Bone marrow (tissue), 2 donors: Measurements from ENCODE around the gene TBX10.
A peak's percentile ranks its signal among the peaks of the same experiment; 100 is the strongest.
"Not testable (repeated sequence)": the region's sequence is repeated elsewhere in the genome, so short reads cannot be mapped to it uniquely, and the experiment has no call there.

ENCODE experiments used
- DNase-seq, 2 donors: peaks; one replicate each; lab custom pipeline; 2025; lab: John Stamatoyannopoulos, UW

Gene TBX10

DNA sequence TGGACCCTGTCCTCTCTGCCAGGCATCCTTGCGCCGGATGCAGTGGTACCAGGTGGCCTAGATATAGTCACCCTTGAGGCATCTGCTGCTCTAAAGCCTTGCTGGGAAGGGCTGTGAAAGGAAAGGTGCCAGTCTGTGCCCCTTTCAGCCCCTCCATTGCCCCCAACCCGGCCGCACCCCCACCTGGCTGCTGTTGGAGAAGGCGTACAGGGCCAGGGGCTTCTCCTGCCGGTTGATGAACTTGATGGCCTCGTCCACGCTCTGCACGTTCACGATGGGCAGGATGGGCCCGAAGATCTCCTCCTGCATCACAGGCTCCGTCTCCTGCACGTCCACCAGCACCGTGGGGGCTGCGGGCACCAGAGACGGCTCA, 24.6 kb upstream of the TBX10 start:
- DNase-seq: no peak

DNA sequence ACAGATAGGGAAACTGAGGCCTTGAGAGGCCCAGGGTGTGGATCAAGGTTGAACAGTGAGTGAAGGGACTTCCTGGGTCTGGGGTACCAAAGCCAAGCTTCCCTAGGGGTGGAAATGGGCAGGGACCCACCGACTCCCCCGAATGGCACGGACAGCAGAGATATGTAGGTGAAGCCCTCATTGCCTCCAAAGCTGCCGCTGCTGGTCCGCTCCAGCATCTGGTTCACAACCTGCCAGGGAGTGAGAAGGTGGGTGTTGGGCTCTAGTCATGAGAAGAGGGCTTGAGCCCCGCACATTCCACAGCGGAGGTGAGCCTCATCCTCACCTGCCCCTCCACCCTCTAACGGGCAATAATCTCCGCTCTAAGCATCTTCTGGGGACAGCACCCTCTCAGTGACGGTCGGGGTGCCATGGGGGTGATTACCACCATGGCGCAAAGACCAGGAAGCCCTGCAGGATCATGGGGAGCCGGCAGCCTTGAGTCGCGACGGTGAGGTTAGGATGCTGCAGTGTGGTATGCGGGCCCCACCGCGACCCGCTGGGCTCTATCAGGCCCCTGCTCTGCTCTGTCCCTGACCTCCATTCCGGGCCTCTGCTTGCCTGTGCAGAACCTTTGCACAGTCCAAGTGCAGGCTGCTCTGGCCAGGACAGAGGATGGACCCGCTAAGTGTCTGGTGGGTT, 24.1 kb upstream of the TBX10 start:
- DNase-seq: no peak

DNA sequence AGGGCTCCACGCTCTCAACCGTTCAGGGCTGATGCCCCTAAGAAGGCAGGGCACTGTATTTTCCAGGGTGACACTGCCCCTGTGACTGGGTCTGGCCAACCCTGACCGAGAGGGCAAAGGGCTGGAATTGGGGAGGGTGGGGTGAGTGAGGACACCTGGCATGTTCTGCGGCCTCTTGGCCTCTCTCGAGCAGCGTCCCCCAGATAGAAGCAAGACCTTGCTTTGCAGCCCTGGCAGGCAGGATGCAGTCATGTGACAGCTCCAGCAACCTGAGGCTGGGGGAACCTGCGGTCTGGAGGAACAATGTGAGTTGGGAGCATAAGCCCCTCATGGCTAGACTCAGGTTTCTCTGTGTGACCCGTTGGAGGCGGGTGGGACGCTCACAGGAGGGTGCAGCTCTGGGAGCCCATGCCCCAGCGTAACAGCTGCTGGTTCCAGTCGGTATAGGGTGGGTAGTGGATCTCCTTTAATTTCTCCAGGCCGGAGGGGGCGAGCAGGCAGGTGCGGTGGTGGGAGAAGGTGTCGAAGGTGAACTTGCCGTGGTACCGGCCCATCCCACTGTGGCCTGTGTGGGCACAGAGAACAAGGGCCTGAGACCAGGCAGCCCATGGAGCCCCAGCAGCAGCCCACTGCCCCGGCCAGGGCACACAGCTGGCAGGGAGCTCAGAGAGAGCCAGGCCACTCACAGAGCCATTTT, 23.4 kb upstream of the TBX10 start:
- DNase-seq: no peak

GRCh38 chr11:67662142-67662834, 22.7 kb upstream of the TBX10 start:
- no peak for DNase-seq

- DNase-seq: not testable (repeated sequence)
Observed at GRCh38 chr11:67660752-67661151, 21.2 kb upstream of the TBX10 start.

- not testable (repeated sequence) for DNase-seq
Observed at GRCh38 chr11:67659651-67660165, 20.1 kb upstream of the TBX10 start.

- DNase-seq: no peak
Observed at GRCh38 chr11:67657300-67657699, 17.7 kb upstream of the TBX10 start.

DNA sequence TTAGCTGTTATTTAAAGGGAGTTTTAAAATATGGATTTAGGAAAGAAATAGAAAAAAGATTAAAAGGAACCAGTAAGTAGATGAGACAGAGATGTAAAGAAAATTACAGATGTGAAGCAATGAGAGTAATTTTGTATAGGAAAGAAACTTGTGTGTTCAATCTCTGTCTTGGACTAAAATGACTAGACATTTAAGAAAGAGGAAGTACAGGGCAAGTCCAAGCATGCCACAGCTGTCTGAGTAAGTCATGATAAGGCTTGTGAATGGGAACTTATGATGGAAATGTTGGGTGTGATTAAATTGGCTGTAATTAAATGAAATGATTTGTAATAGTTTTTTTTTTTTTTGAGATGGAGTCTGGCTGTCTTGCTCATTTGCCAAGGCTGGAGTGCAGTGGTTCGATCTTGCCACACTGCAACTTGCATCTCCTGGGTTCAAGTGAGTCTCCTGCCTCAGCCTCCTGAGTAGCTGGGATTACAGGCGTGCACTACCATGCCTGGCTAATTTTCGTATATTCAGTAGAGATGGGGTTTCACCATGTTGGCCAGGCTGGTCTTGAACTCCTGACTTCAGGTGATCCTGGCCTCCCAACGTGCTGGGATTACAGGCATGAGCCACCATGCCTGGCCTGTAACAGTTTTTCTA, 16.8 kb upstream of the TBX10 start:
- DNase-seq: peak in 1 of 2 donors; percentile 70

DNA sequence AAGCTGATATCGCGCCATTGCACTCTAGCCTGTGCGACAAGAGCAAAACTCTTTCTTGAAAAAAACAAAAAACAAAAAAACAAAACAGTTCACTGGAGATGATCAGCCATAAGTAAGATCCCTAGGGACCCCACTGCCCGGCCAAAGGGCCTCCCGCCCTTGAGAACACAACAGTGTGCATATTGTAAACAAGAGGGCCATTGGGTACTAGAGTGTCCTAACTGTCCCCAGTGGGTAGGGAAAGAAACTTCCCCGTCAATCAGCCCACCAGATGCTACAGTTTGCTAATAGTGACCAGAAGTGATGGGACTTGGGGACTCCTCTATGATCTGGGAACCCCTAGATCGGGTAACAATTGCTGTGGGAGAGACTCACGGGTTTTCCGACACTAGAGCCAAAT, 14.7 kb upstream of the TBX10 start:
- DNase-seq: no peak

DNA sequence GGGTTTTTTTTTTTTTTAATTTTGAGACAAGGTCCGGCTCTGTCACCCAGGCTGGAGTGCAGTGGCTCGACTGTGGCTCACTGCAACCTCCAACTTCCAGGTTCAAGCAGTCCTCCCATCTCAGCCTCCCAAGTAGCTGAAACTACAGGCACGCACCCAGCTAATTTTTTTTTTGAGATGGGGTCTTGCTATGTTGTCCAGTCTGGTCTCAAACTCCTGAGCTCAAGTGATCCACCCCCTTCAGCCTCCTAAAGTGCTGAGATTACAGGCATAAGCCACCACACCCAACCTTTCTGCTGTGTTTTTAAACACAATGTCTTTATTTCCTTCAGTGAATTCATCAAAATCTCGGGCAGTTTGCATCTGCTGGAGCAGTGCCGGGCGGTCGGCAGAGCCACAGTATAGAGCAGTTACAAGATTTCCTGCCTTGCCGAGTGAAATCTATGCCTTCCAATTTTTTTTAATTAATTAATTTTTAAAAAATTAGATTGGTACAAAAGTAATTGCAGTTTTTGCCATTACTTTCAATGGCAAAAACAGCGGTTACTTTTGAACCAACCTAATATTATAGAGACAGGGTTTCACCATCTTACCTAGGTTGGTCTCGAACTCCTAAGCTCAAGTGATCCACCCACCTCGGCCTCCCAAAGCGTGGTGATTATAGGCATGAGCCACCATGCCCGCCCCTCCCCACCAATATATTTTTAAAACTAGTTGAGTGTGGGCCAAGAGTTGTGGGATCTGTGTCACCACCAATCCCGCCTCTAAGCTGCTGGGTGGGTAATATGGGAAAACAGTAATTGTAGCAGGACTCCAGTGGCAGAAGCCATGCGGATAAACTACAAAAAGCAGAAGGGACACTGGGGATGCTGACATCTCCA, 13.6 kb upstream of the TBX10 start:
- no peak for DNase-seq

- DNase-seq: no peak
Observed at GRCh38 chr11:67651976-67652781, 12.6 kb upstream of the TBX10 start.

DNA sequence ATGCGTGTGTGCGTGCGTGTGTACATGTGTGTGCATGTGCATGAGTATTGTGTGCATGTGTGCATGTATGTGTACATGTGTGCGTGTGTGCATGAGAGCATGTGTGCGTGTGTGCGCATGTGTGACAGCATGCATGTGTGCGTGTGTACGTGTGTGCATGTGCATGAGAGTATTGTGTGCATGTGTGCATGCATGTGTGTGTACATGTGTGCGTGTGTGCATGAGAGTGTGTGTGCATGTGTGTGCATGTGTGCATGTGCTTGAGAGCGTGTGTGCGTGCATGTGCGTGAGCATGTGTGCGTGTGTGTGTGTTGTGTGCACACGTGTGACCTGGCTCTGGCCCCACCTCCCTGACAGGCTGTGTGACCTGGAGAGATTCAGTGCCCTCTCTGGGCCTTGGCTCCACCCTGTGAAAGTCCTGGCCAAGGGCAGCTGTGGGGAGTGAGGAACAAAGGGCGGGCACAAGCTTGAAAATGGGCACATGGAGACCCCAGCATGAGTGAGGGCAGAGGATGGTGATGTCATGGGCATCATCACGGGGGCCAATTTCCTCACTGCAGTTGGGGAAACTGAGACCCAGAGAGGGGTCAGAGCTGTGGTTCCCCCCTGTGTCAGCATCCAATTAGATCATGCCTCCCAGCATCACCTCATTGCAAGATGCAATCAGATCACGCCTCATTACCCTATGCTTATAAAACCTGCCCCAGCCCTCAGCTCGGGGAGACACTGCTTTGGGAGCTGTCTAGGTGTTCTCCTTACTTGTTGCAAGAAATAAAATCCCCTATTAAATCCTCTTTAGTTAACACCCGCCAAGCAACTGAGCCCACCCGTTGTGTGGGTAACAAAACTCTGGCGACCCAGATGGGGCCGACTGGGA, 10.3 kb upstream of the TBX10 start:
- DNase-seq: no peak

- peak in 1 of 2 donors; percentile 78 for DNase-seq
Observed at GRCh38 chr11:67648796-67649613, 9.4 kb upstream of the TBX10 start.

DNA sequence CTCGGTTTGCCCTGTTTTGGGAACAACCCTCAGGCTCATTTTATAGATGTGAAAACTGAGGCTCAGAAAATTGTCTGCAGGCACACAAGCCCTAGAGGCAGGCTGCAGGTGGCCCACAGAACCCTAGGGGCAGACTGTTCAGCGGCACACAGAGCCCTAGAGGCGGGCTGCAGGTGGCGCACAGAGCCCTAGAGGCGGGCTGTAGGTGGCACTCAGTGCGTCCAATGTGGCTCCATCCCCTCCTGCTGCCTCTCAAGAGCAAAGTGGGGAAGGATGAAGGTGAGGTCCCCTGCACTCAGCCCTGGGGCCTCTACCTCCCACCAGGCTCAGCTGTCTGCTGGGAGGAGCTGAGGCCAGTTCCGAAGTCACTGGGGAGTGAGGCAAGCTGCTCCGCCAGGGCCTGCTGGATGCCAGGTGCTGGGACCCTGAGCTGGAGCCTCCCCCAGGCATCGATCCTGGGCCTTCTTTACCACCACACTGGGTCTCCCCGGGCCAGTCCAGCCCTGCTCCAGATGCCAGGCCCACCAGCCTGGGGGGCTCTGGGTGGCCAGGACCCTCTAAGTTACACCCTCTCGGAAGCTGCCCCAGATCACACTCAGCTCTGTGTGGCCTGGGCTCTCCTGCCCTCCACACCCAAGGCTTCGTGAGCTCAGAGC, 8.7 kb upstream of the TBX10 start:
- peak in 1 of 2 donors; percentile 10 for DNase-seq

DNA sequence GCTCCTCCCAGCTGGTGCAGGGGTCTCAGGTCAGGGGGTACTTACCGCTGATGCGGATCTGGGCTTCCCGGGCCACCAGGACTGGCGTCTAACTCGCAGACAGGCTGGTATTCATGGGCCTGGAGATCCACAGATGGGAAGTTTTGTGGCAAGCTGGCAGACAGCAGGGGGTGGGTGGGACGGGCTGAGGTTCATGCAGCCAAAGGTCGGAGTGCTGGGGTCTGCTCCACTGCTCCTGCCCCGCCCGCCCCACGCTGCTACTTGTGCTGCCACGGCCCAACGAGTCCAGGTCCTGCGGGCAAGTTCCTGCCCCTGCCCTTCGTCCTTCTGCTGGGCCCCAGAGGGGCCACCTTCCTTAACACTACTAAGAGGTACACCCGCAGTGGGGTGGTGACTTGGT, 7.9 kb upstream of the TBX10 start:
- DNase-seq: no peak

- peak in 1 of 2 donors; percentile 41 for DNase-seq
Observed at GRCh38 chr11:67646535-67647336, 7.2 kb upstream of the TBX10 start.
